ENCODE data around the gene APLP2.
A peak's percentile ranks its signal among the peaks of the same experiment; 100 is the strongest.
"Not testable (repeated sequence)": the region's sequence is repeated elsewhere in the genome, so short reads cannot be mapped to it uniquely, and the experiment has no call there.

Gene APLP2

DNA sequence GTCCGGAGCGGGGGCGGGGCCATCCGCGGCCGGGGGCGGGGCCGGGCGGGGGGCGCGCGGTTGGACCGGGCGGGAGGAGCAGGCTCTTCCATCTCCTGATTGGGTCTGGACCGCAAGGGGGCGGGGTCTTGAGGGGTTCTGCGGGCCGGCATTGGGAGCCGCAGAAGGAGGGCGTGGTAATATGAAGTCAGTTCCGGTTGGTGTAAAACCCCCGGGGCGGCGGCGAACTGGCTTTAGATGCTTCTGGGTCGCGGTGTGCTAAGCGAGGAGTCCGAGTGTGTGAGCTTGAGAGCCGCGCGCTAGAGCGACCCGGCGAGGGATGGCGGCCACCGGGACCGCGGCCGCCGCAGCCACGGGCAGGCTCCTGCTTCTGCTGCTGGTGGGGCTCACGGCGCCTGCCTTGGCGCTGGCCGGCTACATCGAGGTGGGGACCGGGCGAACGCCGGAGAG is at the start of gene APLP2:
TSS of gene APLP2 (plus strand) at position 236 of the 450 bp plus-strand sequence. CDS start at position 320, 84 bp downstream.
- peak; percentile 92 for DNase-seq (ENCODE audit: low read depth, low spot score)

DNA sequence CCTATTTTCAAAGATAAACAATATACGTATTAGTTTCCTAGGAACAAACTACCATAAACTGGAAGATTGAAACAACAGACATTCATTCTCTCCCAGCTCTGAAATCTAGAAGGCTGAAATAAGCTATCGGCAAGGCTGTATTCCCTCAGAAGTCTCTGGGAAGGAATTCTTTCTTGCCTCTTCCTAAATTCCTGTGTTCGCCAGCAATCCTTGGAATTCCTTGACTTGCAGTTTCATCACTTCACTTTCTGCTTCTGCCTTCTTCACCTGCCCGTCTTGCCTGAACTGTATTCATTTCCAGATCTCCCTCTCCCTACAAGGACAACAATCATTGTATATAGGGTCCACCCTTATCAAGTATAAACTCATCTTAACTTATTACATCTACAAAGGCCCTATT is 49.4 kb upstream of the APLP2 start:
- no peak for DNase-seq (ENCODE audit: low read depth, low spot score)

DNA sequence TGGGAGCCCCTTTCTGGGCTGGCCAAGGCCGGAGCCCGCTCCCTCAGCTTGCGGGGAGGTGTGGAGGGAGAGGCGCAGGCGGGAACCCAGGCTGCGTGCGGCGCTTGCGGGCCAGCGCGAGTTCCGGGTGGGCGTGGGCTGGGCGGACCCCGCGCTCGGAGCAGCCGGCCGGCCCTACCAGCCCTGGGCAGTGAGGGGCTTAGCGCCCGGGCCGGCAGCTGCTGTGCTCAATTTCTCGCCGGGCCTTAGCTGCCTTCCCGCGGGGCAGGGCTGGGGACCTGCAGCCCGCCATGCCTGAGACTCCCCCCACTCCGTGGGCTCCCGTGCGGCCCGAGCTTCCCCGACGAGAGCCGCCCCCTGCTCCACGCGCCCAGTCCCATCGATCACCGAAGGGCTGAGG is 48.1 kb upstream of the APLP2 start:
- DNase-seq (ENCODE audit: low read depth, low spot score) = not testable (repeated sequence)

DNA sequence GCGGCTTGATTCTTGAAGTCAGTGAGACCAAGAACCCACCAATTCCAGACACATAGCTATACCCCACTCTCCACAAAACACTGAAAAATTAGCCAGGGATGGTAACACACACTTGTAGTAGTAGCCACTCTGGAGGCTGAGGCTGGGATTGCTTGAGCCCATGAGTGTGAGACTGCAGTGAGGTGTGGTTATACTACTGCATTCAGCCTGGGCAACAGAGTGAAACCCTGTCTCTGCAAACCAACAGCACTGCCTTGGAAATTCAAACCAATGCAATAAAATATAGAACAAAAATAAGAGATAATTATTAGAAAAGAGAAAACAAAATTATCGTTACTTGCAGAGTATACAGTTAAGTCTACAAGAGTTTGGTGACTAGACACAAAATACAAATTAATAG is 46.9 kb upstream of the APLP2 start:
- DNase-seq (ENCODE audit: low read depth, low spot score) = no peak

DNA sequence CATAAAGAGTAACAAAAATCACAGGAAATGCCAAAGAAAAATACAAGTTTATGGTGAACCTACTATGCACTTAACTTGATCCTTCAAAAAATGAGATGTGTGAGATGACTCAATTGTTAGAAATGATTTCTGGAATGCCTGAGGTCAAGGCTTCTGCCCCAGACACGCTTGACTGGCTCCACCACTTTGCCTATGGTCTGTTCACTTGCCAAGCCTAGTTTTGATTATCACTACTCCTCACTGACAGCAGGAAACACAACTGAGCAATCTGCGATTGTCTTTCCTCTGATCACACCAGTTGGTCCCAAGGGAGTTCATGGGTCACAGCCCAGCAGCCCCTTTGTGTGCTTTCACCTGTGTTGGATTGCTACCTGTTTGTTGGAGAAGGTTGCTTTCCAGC is 46.5 kb upstream of the APLP2 start:
- no peak for DNase-seq (ENCODE audit: low read depth, low spot score)

DNA sequence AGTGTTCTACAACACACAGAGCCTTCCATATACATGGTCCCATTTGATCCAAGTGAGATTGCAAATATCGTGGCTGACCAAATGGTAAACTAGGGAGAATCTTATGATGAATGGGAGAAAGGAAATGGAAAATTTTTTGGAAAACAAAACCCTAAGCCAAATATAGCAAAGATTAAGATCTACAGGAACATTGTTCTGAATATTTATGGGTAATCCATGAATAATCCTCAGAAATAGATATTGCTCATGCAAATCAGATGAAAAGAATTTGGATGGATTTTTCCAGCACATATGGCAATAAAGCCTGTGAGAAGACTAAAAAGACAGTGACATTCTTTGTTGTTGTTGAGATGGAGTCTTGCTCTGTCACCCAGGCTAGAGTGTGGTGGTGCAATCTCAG is 45.3 kb upstream of the APLP2 start:
- DNase-seq (ENCODE audit: low read depth, low spot score) = no peak

DNA sequence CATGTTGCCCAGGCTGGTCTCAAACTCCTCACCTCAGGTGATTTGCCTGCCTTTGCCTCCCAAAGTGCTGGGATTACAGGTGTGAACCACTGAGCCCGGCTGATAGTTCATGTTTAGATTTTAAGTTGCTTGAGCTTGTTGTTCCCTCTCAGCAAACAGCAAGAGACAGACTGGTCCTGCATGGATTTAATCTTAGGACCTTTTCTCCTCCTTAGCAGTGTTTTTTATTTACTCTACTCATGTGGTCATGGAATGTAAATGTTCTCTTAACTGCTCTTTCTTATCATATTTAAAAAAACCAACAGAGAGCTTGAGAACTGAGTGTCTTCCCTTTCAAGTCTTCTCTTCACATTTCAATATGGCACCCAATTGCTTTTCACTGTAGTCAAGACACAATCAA is 44.3 kb upstream of the APLP2 start:
- DNase-seq (ENCODE audit: low read depth, low spot score) = no peak

DNA sequence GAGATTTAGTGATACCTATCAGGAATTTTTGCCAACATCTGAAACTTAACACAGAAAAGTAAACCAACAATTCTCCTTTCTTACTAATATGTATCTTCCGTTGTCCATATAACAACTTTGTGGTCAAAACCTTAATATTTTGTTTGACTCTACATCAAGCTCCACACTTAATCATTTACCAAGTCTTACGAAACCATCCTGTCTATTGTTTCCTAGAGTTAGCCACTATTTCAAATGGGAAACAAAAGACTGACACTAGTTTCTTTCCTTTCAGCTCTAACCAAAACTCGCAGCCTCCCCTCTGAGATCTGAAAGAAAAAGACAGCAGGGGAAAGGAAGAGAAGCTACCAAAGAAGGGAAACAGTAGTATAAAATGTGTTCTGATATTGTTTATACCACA is 40.6 kb upstream of the APLP2 start:
- no peak for DNase-seq (ENCODE audit: low read depth, low spot score)

DNA sequence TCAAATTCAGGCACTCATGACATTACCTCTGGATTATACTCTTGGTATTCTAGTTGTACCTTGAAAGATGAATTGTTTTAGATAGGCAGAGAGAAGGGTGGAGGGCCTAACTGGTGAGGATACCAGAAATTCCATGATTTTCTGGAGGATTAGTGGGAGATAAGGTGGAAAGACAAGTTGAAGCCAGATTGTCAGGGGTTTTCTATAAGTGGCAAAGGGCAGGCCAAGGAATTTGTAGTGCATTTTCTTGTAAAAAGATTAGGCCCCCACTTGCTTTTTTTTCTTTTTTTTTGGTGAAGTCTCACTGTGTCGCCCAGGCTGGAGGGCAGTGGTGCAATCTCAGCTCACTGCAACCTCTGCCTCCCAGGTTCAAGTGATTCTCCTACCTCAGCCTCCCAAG is 38.6 kb upstream of the APLP2 start:
- DNase-seq (ENCODE audit: low read depth, low spot score) = no peak

DNA sequence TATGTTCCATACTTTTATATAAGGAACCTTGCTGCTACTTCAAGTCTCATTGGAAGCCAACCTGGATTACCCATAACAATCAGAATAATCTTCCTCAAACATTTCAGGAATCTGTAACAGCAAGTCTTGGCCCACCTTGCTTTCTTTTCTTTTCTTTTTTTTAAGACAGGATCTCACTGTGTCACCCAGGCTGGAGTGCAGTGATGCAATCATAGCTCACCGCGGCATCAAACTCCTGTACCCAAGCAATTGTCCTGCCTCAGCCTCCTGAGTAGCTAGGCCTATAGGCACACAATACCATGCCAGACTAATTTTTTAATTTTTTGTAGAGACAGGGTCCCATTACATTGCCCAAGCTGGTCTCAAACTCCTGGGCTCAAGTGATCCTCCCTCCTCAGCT is 37.7 kb upstream of the APLP2 start:
- no peak for DNase-seq (ENCODE audit: low read depth, low spot score)

DNA sequence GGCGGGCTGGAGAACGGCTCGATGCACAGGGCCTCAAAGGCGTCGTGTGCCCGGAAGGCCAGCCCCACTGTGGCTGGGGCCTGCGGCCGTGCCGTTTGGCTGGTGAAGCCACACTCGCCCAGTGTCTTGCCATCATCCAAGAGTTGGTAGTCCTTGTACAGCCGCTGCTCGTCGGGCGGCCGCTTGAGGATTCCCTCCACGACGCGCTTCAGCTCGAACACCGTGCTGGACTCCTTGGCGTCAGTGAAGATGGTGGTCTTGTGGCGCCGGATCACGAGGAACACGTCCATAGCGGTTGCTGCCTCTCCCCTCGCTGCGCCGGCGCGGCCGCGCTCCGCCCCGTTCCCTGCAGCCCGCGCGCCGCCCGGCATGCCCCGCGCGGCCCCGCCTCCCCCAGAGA is 36.8 kb upstream of the APLP2 start:
- DNase-seq (ENCODE audit: low read depth, low spot score) = no peak

DNA sequence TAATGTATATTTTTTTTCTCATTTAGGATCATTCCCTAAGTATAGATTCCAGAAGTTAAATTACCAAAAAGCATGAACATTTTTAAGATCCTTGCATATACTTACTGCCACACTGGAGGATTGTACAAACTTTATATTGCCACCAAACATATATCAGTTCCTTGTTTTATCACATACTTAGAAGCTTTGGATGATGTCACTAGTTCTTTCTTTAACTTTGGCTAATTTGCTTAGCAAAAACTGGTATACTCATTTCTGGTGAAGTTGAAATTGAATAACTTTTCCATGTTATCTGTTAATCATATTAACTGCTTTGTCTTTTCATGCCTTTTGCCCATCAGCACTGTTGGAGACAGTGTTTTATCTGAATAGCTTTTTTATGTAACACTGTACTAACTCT is 35.5 kb upstream of the APLP2 start:
- no peak for DNase-seq (ENCODE audit: low read depth, low spot score)

DNA sequence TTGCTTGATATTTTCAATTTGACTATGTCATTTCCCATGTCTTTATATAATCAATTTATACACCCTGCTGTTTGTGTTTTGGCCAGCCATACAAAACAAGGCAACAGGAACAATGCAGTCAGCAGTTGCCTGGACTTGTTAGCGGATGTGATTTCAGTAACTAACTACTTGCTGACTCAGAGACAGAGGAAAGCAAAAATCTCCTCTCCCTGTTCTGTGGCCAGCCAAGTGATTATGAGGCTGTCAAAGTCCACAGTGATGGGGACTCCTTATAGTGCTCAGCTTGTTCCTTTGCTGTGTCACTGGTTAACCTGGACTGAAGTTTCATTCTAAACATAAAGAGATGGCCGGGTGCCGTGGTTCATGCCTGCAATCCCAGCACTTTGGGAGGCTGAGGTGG is 32.6 kb upstream of the APLP2 start:
- DNase-seq (ENCODE audit: low read depth, low spot score) = no peak

DNA sequence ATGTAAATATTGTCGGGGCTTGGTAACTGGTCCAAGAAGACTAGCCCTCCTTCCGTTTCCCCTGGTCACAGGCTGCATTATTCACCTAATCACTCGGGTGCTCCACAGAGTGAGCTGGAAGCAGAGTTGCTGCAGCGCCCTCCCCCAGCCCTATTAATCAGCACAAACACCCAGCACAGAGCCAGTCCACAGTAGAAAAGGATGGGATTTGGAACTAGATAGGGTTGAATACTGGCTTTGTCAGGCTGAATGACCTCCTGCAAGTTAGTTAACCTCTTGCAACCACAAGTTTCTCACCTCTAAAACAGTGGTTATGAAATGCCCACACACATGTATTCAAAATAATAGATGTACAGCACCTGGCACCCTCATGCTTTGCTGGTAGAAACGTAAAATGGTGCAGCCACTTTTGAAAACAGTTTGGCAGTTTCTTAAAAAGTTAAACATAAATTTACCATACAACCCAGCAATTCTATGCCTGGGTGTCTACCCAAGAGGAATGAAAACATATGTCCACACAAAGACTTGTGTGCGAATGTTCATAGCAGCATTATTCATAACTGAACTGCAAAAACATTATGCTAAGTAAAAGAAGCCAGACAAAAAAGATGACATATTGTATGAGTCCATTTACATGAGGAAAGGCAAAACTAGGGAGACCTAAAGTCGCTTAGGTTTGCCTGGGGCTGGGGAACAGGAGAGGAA is 31.7 kb upstream of the APLP2 start:
- DNase-seq (ENCODE audit: low read depth, low spot score) = no peak

DNA sequence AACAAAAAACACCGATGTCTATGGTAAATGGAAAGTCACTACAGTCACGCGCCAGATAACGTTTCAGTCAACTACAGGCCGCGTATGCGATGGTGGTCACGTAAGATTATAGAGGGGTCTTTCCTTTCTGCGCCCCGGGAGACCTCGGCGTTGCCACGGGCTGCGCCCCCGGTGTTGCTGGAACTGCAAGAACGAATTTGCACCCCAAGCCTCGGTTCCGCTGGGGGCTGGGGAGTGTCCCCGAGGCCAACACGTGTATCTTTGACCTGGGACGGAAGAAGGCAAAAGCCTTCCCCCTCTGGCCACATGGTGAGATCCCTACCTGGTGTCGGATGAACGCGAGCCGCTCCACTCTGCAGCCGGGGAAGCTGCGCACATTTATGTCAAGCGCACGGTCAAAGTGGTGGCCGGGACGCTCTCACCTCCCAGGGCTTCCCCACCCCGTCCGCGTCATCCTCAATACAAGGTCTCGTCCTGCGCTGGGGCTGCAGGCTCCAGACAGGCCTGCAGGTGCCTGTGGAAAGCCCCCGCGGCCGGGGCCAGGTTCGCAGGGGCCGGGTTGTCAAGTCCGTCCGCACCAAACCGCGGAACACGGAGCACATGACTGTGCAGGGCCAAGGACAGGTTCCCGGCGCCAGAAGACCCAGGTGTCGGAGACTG is 29.3 kb upstream of the APLP2 start:
- DNase-seq (ENCODE audit: low read depth, low spot score) = no peak

DNA sequence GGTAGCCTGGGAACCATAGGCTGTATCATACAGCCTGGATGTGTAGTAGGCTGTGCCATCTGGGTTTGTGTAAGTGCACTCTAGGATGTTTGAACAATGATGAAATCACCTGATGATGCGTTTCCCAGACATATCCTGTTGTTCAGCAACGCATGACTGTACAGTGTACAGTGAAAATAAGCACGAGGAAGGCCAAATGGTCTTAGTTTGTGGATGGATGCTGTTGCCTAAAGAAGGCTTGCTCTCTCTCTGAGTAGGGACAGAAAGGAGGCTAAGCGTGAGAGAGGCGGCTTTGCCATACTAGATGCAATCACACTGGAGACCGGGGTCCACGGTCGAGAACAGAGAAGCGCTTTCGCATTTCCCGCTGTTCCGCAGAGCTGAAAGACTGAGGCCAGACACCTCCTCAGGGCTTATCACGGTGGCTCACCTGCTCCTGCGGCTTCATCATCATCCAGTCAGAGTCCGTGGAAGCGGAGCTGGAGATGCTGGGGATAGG is 27.6 kb upstream of the APLP2 start:
- peak; percentile 26 for DNase-seq (ENCODE audit: low read depth, low spot score)

DNA sequence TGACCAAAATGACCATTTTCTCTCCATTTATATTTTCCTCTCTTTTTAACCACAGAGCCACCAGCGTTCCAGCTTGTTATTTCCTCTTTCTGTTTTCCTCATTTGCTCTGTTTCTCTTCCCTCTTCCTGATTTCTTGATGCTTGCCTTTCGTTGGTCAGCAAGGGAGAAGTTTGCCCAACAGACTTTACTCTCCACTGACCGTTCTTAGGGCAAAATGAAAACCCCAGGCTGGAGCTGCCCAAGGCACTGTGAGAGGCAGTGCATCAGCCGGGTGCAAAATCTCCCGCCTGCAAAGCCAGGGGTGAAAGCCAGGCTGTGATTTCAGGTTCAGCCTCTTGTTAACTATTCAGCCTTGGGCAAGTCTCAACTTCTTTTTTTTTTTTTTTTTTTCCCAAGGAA is 26.1 kb upstream of the APLP2 start:
- no peak for DNase-seq (ENCODE audit: low read depth, low spot score)

DNA sequence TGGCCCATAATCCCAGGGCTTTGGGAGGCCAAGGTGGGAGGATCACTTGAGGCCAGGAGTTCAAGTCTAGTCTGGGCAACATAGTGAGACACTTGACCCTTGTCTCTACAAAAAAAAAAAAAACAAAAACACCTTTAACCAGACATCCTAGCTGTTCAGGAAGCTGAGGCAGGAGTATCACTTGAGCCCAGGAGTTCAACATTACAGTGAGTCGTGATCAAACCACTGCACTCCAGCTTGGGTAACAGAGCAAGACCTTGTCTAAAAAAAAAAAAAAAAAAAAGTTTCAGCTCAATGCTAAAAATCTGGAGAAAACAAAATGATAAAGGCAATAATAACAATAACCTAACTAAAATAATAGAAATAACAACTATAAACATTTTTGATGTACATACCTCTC is 22.6 kb upstream of the APLP2 start:
- no peak for DNase-seq (ENCODE audit: low read depth, low spot score)

DNA sequence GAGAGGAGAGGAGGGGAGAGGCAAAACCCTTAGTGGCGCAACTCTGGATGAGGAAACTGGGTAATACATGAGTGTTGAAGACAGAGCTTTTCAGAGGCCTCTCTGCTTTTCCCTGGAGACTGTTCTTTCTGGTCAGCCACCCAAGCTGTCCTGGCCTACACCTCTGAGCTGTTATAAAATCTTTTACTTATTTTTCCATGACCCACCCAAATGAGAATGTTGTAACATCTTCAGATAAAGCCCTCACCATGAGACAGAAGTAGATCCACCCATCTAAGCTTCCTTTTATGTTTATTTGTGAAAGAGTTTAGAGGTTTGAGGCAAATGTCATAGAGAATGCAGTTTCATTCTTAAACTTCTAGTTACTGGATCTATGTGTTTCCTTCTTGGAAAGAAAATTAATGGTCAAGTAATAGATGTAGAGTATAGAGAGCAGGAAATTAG is 20.3 kb upstream of the APLP2 start:
- no peak for DNase-seq (ENCODE audit: low read depth, low spot score)

DNA sequence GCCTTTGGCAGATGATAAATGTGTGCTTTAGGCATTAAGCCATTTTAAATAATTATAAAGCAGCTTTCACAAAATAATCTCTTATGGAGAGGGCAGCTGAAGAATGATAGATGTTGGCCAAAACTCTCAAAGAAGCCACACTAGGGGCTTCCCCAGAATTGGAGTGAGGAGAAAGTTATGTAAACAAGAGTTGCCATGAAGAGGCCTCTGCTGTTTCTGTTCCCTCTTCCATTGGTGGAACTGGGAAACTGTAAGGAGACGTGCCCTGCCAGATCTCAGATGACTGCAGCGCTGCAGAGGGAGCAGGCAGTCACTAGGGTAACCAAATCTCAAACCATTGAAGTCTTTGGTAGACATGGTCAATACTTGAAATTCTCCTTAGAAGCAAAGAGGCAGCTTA is 19.4 kb upstream of the APLP2 start:
- DNase-seq (ENCODE audit: low read depth, low spot score) = no peak

DNA sequence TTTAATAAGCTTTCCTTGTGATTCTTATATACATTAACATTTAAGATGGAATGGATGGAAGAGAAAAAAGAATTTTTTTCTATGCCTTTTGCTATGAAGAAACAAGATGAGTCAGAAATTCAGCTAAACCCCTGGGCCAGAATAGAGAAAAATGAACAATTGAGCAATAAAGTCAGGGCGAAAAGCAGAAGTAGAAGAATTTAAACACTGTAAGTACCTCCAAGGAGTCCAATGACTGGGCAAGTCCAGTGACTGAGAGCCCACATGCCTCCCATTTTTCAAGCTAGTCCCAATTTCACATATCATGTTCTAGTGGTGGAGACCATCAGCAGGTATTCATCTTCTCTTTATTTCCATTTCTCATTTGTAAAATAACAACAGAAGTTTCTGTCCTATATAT is 18.6 kb upstream of the APLP2 start:
- no peak for DNase-seq (ENCODE audit: low read depth, low spot score)

DNA sequence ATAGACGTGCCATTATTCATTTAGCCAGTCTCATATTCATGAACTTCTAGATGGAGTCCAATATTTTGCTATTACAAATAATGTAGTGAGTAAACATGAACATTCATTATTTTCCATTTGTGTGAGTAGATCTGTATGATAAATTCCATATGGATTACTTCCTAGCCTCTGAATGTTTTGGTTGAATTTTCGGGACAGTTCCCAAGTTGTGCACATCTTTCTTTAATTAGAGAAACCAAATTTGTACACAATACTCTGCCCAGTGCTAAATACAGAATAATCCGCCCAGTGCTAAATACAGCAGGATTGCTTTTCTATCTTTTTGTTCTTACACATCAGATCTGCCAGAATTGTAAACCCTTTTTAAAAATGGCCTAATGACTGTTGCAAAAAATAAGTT is 17.1 kb upstream of the APLP2 start:
- DNase-seq (ENCODE audit: low read depth, low spot score) = no peak

DNA sequence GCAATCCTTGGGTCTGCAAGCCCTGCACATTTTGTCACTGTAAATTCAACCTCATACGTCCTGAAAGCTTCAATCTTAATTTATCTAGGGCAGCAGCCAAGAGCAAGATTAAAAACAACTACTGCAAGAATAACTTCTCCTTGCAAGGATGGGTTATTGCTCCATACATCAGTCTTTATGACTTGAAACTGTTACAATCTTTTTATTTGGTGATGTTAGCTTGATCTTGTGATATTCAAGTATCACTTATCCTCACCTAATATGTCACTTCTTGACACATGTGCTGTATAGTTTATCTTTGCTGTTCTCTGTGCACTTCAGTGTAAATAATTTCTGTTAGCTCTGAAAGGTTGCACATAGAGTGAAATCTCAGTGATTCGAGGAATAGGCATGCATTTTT is 14.7 kb upstream of the APLP2 start:
- DNase-seq (ENCODE audit: low read depth, low spot score) = no peak
